HG02642 (cell line): ENCODE measurements around the gene SHC3.
"Not testable (repeated sequence)": the region's sequence is repeated elsewhere in the genome, so short reads cannot be mapped to it uniquely, and the experiment has no call there.

Source experiments
- ATAC-seq: cut with Tn5 transposase; IDR thresholded peaks from one replicate; pipeline ENCODE4 v1.9.1; 2021; ENCODE audit warnings: mild to moderate bottlenecking; ENCODE audit not compliant: unreplicated experiment, poor library complexity

The SHC3 gene

DNA sequence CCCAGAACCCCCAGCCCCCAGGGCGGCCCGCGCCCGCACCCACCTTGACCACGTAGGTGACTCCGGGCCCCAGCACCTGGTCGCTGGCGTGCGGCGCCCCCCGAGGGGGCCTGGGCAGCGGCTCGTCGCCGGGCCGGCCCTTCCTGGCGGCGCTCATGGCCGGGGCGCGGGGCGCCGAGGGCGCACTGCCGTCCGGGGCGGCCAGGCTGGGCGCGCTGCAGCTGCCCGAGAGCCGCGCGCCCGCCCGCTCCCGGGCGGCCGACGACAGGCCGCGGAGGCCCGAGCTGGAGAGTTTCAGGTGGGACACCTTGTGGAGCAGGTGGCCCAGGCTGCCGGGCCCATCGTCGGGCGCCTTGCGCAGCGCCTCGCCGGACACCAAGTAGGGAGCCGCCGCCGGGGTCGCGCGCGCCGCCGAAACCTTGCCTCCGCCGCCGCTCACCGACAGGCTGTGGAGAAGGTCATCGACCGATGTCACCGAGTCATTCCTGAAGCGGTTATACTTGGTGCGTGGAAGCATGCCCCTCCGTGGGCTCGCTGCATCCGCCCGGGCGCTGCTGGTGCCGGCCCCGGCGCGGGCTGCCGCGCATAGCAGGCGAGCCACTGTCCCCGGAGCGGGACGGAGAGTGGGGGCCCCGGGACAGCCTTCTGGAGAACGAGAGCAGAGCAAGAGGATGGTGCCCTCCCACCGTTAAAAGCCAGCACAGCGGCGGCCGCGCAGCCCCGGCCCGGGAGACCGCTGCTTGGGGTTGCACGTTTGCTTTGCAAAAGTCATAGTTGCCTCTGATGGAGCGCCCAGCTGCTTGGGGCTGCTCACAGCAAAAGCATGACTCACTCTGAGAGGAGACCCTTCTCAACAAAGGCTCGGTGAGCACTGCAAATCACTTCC, at the start of gene SHC3:
SHC3 (minus strand) TSS at position 875 of the 886 bp plus-strand sequence; CDS start at position 517, 358 bp downstream.
- ATAC-seq: no peak

- no peak for ATAC-seq
Measured at GRCh38 chr9:89225991-89226471, 47.4 kb upstream of the SHC3 start.

- ATAC-seq: no peak
Measured at GRCh38 chr9:89225587-89225986, 47.0 kb upstream of the SHC3 start.

GRCh38 chr9:89225036-89225435, 46.4 kb upstream of the SHC3 start:
- ATAC-seq: no peak

GRCh38 chr9:89224633-89225032, 46.0 kb upstream of the SHC3 start:
- no peak for ATAC-seq

DNA sequence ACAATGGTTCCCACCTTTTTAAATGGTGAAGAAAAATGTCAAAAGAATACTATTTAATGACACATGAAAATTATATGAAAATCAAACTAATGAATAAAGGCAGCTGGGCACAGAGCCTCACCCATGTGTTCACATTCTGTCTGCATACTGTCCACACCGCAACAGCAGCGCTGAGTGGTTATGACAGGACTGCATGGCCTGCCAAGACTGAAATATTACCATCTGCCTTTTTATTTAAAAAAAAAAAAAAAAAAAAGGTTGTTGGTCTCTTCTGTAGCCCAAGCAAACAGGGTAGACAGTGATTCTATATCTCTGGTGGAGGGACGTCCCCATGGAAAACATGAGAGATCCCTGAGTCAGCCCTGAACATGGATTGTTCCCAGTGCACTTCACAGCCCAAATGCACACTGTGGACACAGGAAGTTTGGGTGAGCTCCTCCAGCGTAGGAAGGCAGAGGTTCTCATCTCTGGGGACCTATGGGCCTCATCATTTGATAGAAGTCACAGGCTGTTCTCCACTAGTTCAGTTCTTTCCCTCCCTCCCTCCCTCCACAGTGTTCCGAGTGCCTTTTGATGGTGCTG, 44.9 kb upstream of the SHC3 start:
- ATAC-seq: no peak

DNA sequence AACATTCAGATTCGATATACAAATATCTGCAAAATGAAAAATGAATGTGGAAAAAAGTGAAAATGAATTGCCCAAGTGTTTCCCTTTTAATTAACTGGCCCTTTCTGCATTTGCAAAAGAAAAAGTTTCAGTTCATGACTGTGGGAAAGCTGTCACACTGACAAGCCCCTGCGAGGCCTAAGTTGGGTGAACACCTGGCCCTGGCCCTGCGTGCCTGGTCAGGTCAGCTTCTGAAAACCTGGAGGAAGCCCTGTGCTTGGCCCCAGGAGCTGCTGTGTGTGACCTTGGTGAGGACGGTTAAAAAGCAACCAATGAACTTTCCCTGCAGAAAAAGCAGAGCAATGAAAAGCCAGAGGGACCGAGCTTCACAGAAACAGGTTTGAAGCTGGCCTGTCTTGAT, 41.0 kb upstream of the SHC3 start:
- no peak for ATAC-seq

DNA sequence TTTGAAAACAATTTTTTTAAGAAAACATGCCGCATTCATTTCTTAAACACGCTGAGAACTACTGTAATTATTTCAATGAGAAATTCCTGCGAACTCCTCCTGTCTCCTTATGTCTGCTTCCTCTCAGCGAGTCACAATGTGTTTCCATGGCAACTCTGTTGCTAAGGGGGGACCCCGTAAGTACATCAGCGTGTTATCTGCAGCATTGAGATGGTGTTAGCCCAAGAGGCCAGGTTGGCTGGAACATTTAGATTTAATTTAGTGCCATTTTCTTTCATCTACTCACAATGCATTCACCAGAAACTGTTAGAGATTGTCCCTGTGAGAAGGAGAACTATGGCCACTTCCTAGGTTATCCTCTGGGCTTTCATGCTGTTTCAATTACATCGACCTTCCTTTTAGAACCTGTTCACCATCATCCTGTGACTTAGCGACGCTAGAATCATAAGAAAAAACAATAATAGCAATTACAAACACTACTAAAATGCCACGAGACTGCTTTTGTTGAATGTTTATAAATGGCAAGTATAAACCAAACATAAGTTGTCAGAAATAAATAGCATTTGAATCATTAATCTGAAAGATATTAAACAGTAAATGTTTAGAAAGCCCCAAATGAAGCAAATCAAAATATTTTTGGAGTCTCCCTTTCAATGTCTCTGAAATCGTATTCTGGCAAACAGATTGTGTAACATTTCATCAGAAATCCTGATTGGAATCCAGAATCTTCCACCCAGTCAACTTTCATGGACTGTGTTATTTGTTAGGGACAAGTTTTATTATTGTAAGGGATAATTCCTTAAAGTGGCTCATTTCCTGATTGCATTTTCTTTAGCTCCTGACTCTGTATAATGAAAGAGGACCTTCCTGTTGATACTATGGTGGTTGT, 39.7 kb upstream of the SHC3 start:
- ATAC-seq: no peak

GRCh38 chr9:89215342-89215741, 36.7 kb upstream of the SHC3 start:
- ATAC-seq: no peak

- no peak for ATAC-seq
Measured at GRCh38 chr9:89213396-89213880, 34.8 kb upstream of the SHC3 start.

DNA sequence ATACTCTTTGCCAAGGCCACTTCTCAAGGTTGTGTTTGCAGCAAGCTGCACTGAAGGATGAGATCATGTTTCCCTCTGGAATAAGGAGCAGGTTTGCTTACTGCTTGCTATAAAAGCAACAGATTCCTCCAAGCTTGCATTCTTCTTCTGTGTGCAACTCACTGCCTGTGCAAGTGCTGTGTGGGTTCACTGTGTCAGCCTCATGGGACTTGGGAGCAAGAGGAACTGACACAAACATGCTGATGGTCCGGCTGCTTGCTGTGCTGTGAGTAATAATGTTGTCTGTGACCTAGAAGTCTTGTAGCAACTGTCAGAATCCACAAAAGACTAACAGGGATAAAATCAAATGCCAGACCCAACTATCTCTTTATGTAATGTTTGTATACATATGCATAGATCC, 33.6 kb upstream of the SHC3 start:
- ATAC-seq: no peak

- ATAC-seq: not testable (repeated sequence)
Measured at GRCh38 chr9:89209311-89209710, 30.7 kb upstream of the SHC3 start.

DNA sequence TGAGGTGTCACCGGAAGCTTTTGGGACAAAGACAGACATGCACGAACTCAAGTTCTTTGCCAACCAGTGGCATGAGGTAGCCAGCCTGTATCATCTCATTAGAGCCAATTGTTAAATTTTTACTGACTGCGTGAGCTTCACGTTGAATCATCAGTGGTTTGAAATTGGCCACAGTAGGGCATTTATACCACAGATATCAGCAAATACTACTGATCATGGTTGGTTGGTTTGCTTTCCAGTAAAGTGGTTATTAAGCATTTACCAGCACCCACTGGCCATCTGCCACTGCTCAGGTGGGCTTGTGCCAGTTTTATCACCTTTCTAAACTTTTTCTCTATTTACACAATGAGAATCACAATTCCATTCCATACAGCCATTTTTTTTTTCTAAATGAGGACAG, 28.4 kb upstream of the SHC3 start:
- no peak for ATAC-seq

DNA sequence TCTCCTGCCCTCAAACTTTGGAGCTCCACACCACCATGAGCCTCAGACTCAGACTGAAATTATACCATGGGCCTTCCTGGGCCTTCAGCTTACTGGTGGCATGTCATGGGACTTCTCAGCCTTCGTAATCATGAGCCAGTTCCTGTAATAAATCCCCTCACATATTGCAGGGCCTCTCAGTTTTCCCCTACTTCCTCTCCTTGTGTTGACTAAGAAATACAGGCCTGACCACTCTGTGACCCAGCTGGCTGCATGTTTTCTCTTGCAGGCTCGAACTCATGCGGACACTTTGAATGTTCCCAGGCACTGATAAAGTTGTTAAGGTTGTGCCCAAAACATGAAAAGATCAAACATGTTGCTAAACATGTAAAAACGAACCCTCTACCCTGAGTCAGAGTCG, 26.2 kb upstream of the SHC3 start:
- no peak for ATAC-seq

DNA sequence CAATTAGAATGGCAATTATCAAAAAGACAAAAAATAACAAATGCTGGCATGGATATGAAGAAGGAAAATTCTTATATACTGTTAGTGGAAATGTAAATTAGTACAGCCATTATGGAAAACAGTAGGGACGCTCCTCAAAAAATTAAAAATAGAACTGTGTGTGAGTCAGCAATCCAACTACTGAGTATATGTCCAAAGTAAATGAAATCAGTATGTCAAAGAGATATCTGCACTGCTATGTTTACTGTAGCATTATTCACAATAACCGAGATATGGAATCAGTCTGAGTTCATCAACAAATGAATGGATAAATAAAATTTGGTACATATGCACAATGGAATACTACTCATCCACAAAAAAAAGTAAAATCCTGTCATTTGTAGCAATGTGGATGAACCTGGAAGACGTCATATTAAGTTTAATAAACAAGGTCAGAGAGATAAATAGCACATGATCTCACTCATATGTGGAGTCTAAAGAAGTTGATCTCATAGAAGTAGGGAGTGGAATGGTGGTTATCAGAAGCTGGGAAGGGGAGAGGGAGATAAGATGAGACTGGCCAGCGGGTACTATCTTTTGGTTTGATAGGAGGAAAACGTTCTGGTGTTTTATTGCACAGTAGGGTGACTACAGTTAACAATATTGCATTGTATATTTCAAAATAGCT, 16.6 kb upstream of the SHC3 start:
- no peak for ATAC-seq

GRCh38 chr9:89194421-89195130, 16.0 kb upstream of the SHC3 start:
- no peak for ATAC-seq

DNA sequence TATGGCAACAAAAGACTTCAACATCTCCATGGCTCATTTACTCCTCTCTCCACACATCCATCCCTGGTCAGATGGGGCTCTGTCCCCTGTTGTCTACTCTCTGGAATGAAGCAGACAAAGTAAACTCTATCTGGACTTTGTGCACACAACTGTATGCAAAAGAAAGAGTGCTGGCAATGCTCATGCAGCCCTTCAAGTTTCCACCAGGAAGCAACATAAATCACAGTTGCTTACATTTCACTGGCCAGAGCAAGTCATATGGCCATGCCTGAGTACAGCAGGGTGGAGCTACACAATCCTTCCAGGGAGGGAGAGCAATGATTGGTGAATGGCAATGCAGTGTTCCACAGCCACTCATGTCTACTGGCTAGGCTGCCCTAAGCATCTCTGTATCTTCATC, 12.4 kb upstream of the SHC3 start:
- ATAC-seq: no peak

- ATAC-seq: no peak
Measured at GRCh38 chr9:89189215-89189614, 10.6 kb upstream of the SHC3 start.

- ATAC-seq: no peak
Measured at GRCh38 chr9:89187950-89188349, 9.3 kb upstream of the SHC3 start.
